Duodenal mucosa (tissue), 2 donors: ENCODE data around the gene SLC25A12.

Experiments
- H3K27ac ChIP-seq: one replicate; pipeline ENCODE4 v1.7.0; 2013; ENCODE audit warnings: low read depth, low read length
- H3K27me3 ChIP-seq, 2 donors: one replicate each; pipeline ENCODE4 v1.7.0; 2013; ENCODE audit warnings: low read length in 2 of 2, control low read depth in 1 of 2; ENCODE audit not compliant: insufficient read depth in 2 of 2, control insufficient read depth in 1 of 2
- H3K36me3 ChIP-seq, 2 donors: one replicate each; pipeline ENCODE4 v1.7.0; 2013; ENCODE audit warnings: low read length in 2 of 2, control low read depth in 1 of 2; ENCODE audit not compliant: insufficient read depth in 2 of 2, control insufficient read depth in 1 of 2
- H3K4me1 ChIP-seq, 2 donors: one replicate each; pipeline ENCODE4 v1.7.0; 2013; ENCODE audit warnings: low read length in 2 of 2, control low read depth in 1 of 2; ENCODE audit not compliant: insufficient read depth in 2 of 2, control insufficient read depth in 1 of 2
- H3K4me3 ChIP-seq, 2 donors: one replicate each; pipeline ENCODE4 v1.7.0; 2013; ENCODE audit warnings: low read length in 2 of 2, low read depth in 1 of 2
- H3K9ac ChIP-seq, 2 donors: one replicate each; pipeline ENCODE4 v1.7.0; 2013; ENCODE audit warnings: low read length in 2 of 2, low read depth in 1 of 2
- H3K9me3 ChIP-seq, 2 donors: one replicate each; pipeline ENCODE4 v1.7.0; 2013; ENCODE audit warnings: low read length in 2 of 2, control low read depth in 1 of 2; ENCODE audit not compliant: control insufficient read depth in 1 of 2

SLC25A12 gene

DNA sequence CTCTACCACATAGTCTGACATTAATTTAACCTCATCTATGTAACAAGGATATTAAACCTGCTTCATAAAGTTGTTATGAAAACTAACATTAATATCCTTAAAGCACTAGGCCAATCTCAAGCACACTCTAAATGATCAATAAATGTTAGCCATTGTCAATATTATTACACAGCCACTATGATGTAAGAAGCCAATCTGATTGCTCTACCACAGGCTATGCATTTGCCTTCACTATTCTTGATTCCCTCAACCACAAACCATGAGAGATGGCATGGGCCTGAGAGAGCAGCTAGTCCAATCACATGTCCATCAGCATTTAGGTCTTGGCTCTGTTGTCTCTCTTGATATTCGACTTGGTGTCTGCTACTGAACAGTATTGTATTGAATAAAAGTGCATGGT, 4.2 kb downstream of the SLC25A12 start:
- peaks cover 13 to 17% of the 10 kb centered on the region in 2 donors for H3K4me1 ChIP-seq
- H3K9ac ChIP-seq = no peak overlapping the region
- no peak overlapping the region for H3K4me3 ChIP-seq
- no peaks in the 10 kb centered on the region for H3K9me3 ChIP-seq
- no peaks in the 10 kb centered on the region for H3K27me3 ChIP-seq
- H3K36me3 ChIP-seq = no peaks in the 10 kb centered on the region
- no peak overlapping the region for H3K27ac ChIP-seq

DNA sequence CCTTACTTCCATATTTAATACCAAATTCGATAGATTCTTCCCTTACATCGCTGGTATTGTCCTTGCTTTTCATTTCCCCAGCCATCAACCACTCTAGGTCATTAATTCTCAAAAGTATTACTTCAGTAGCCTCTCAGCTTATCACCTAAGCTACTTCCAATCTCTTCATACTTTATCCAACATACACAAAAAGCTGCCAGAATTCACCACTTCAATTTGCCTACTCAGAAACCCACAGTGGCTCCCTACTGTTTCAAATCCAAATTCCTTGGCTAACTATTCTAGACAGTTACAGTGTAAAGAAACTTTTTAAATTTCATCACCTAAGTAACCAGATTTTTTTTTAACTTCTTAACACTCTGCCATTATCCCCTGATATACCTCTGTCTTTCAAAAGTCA, 4.7 kb downstream of the SLC25A12 start:
- Histone ChIP-seq H3K9ac (no peak overlapping the region), H3K9me3 (no peaks in the 10 kb centered on the region), H3K36me3 (no peaks in the 10 kb centered on the region), H3K4me1 (peaks cover 8 to 13% of the 10 kb centered on the region in 2 donors), H3K4me3 (no peak overlapping the region), H3K27me3 (no peaks in the 10 kb centered on the region), H3K27ac (no peak overlapping the region)

DNA sequence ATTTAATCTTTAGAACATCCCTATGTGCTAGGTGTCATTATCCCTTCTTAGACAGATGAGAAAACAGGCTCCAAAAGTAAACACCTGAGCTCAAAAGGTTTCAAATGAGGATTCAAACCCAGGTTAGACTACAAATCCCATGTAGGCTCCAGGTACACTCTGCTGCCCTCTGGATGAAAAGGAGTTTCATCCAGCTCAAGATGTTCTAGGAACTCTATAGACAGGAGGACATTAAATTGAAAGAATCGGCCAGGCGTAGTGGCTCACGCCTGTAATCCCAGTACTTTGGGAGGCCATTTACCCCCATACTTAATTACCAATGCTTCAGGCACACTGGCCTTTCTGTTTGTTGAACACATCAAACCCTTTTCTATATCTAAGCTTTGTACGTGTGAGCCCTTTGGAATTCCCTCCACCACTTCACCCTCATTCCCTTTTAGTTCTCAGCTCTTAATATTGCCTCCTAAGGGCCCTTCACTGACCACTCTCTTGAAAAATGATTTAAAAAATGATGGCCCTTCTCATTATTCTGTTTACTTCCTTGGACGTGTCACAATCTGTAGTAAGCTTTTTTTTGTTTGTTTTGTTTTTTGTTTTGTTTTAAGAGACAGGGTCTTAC, 10.7 kb downstream of the SLC25A12 start:
- no peaks in the 10 kb centered on the region for H3K36me3 ChIP-seq
- peaks cover 0 to 4% of the 10 kb centered on the region in 2 donors for H3K4me1 ChIP-seq
- H3K9me3 ChIP-seq = no peaks in the 10 kb centered on the region
- no peaks in the 10 kb centered on the region for H3K27me3 ChIP-seq
- no peak overlapping the region for H3K9ac ChIP-seq
- no peak overlapping the region for H3K4me3 ChIP-seq
- no peak overlapping the region for H3K27ac ChIP-seq

DNA sequence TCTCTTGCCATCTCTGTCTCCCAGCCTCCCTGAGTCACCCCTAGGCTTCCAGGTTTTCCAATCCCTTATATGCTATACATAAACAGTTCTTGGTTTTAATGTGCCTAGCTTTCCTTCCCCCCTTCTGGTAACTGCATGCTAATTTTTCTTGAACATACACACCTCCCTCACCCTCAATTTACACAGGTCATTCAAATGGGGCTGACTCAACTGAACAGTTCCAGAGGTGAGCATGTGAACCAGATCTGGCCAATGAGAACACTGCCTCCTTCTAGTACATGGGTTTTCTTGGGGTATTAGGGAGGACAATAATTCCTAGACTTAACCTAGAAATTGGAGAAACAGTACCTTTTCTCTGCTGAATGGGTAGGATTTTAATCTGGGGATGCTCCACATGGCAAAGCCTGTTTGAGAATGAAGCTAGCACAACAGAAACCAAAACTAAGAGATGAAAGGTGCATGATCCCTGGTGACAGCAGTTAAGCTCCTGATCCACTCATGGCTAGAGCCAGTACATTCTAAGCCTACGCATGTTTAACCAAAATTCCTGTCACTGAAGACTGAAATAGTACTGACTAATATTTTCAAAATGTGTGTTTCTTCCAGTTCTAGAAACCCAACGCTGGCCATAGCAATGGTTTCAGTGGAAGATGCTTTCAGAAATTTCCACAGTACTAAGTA, 11.8 kb downstream of the SLC25A12 start:
- Histone ChIP-seq H3K36me3 (no peaks in the 10 kb centered on the region), H3K27ac (no peak overlapping the region), H3K4me3 (no peak overlapping the region)

DNA sequence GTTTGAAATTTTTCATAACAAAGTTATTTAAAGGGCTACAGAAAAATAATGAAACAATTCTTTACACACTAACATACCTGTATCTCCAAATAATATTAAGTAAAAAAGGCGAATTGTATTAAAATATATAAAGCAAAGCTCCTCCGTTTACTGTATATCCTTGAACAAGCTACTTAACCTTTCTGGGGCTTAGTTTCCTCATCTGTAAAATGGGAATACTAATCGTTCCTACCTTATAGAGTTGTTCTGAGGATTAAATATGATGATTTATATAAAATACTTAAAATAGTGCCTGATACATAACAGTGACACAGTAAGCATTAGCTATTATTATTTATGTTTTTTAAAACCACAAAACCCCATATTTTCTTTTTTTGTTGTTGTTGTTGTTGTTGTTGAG, 13.3 kb downstream of the SLC25A12 start:
- H3K4me1 ChIP-seq = peaks cover 0 to 4% of the 10 kb centered on the region in 2 donors
- no peaks in the 10 kb centered on the region for H3K9me3 ChIP-seq
- H3K9ac ChIP-seq = no peak overlapping the region
- no peaks in the 10 kb centered on the region for H3K36me3 ChIP-seq
- H3K27ac ChIP-seq = no peak overlapping the region
- H3K4me3 ChIP-seq = no peak overlapping the region
- H3K27me3 ChIP-seq = no peaks in the 10 kb centered on the region

More for the DNA sequence above, 11.8 kb downstream of the SLC25A12 start:
- Histone ChIP-seq H3K9me3 (no peaks in the 10 kb centered on the region), H3K9ac (no peak overlapping the region), H3K27me3 (no peaks in the 10 kb centered on the region), H3K4me1 (peaks cover 0 to 4% of the 10 kb centered on the region in 2 donors)

DNA sequence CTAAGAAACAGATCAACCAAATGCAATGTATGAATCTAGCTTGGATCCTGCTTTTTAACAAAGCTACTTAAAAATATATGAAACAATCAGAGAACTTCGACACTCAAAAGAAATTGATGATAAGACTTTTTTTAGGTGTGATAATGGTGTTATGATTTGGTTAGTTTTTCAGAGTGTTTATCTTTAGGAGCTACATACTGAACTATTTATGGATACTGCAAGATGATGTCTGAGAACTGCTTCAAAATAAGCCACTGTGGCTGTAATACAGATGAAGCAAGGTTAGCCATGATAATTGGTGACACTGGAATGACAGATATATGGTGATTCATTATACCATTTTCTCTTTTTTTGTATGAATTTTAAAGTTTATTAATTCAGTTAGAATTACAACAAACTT, 14.2 kb downstream of the SLC25A12 start:
- peaks cover 0 to 1% of the 10 kb centered on the region in 2 donors for H3K36me3 ChIP-seq
- H3K27ac ChIP-seq = no peak overlapping the region
- no peak overlapping the region for H3K4me3 ChIP-seq
- peaks cover 0 to 2% of the 10 kb centered on the region in 2 donors for H3K9me3 ChIP-seq
- H3K4me1 ChIP-seq = peaks cover 0 to 4% of the 10 kb centered on the region in 2 donors
- H3K27me3 ChIP-seq = no peaks in the 10 kb centered on the region
- no peak overlapping the region for H3K9ac ChIP-seq

DNA sequence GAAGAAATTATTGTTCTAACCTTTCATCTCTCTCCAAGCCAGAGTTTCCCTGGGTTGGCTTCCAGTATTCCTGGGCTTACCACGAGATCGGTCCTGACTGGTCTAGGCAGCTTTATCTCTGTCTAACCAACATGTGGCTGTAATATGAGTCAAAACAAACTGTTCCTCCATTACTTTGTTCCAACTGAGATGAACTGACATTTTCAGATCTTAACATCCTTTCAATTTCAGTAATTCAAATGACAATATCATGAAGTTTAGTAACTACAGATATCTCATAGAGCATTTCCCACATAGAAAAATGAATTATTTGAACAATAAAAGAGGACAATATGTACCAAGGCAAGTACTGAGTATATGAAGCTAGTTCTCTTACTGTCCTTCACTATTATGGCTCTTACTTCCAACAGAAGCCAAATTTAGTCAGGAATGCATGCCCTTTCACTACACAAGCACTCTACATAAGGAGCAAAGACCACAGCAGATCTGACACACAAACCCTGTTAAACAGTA, 15.5 kb downstream of the SLC25A12 start:
- peaks cover 0 to 4% of the 10 kb centered on the region in 2 donors for H3K4me1 ChIP-seq
- peaks cover 0 to 4% of the 10 kb centered on the region in 2 donors for H3K9me3 ChIP-seq
- no peak overlapping the region for H3K4me3 ChIP-seq
- peaks cover 0 to 3% of the 10 kb centered on the region in 2 donors for H3K36me3 ChIP-seq
- H3K27ac ChIP-seq = no peak overlapping the region
- no peak overlapping the region for H3K9ac ChIP-seq
- no peaks in the 10 kb centered on the region for H3K27me3 ChIP-seq

DNA sequence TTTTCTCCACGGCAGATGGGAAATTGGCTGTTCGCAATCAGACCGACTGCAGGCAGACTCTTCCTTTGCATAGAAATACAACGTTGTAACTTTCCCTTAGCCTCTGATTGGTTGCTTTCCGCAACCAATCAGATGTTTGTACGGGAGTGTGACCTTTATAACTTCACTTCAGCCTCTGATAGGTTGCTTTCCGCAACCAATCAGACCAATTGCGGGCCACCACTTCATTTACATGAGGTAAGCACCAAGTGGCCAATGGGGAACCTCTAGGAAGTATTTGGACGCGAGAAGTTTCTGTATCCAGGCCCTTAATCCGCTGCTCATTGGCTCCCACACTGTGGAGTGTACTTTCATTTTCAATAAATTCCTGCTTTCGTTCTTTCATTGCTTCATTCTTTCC, 19.1 kb downstream of the SLC25A12 start:
- H3K36me3 ChIP-seq = peaks cover 0 to 3% of the 10 kb centered on the region in 2 donors
- no peaks in the 10 kb centered on the region for H3K27me3 ChIP-seq
- peaks cover 0 to 4% of the 10 kb centered on the region in 2 donors for H3K9me3 ChIP-seq
- H3K4me3 ChIP-seq = no peak overlapping the region
- H3K27ac ChIP-seq = no peak overlapping the region
- peaks cover 0 to 4% of the 10 kb centered on the region in 2 donors for H3K4me1 ChIP-seq
- H3K9ac ChIP-seq = no peak overlapping the region

DNA sequence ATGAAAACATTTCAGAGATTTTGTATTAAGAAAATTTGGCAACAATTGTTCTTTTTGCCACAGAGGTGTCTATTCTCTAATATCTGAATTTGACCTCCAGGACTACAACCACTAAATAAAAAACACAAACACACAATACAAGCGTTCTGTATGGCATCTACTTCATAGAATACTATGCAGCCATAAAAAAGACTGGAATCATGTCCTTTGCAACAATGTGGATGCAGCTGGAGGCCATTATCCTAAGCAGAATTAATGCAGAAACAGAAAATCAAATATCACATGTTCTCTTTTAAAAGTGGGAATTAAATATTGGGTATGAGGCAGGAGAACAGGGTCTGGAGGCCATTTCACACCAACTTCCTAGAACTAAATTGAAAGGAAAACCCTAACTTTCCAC, 19.5 kb downstream of the SLC25A12 start:
- no peak overlapping the region for H3K9ac ChIP-seq
- H3K4me3 ChIP-seq = no peak overlapping the region
- H3K9me3 ChIP-seq = peaks cover 0 to 4% of the 10 kb centered on the region in 2 donors
- H3K27ac ChIP-seq = no peak overlapping the region
- H3K27me3 ChIP-seq = no peaks in the 10 kb centered on the region
- peaks cover 0 to 4% of the 10 kb centered on the region in 2 donors for H3K4me1 ChIP-seq
- peaks cover 0 to 3% of the 10 kb centered on the region in 2 donors for H3K36me3 ChIP-seq

DNA sequence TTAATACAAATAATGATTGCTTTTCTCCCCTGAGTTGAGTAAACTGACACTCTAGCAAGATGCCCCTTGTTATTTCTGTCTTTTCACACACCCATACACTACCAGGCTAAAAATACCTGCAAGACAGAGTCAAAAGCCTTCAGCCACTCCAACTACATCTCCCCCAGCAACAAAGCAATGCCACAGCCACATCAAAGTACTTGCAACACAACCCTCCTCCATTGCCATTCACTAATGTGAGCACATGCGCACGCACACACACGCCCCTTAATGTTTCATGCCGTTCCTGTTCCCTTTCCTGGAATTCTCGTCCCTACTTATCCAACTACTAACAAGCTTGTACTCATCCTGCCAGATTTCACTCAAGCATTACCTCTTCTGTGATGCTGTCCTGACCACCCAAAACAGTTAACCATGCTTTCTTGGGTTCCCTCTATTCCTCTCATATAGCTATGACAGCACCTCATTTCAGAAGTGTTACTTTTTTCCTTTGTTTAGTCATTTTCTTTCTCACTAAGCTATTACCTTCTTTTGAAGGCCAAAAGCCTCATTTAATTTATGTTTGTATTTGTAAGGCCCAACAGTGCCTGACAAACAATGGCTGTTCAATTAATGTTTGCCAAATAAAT, 29.6 kb downstream of the SLC25A12 start:
- Histone ChIP-seq H3K4me3 (no peak overlapping the region), H3K4me1 (no peaks in the 10 kb centered on the region), H3K27me3 (no peaks in the 10 kb centered on the region), H3K36me3 (no peaks in the 10 kb centered on the region), H3K9ac (no peak overlapping the region), H3K9me3 (no peaks in the 10 kb centered on the region), H3K27ac (no peak overlapping the region)
